GM12878 (cell line): ENCODE measurements around the gene LDB2. TPM values are rescaled to one million over a fixed set of nuclear protein-coding genes. Genes with fewer than 3 reads are reported as not detected.

Source experiments
- ATAC-seq: fragments of 200-7000 bp; cut with Tn5 transposase; 3 replicates; pipeline ENCODE4 v1.9.1; 2020; ENCODE audit warnings: mild to moderate bottlenecking, moderate library complexity
- BruUV-seq: library from RNA; stranded (reverse); fragments of 400-500 nt; replicated peaks from 2 replicates; lab custom pipeline; 2021; lab: Mats Ljungman, UMichigan
- CTCF ChIA-PET: fragments of 300-600 bp; sonication (Branson Sonifier 250); formaldehyde crosslinking; extraction: SDS; loops from one replicate; lab custom pipeline; 2021; ENCODE audit warnings: inconsistent platforms; lab: Yijun Ruan, JAX
- POLR2A ChIA-PET: fragments of 350-600 bp; formaldehyde crosslinking; extraction: SDS; loops from one replicate; lab custom pipeline; 2021; ENCODE audit warnings: inconsistent platforms; lab: Charles Lee
- RAD21 ChIA-PET: fragments of 300-600 bp; sonication (Branson Sonifier 250); formaldehyde crosslinking; loops from one replicate; lab custom pipeline; 2023; ENCODE audit warnings: antibody characterized with exemption; ENCODE audit not compliant: unreplicated experiment; lab: Charles Lee
- SMC1A ChIA-PET: fragments of 300-600 bp; sonication (Branson Sonifier 250); formaldehyde crosslinking; loops from one replicate; lab custom pipeline; 2023; ENCODE audit not compliant: unreplicated experiment, uncharacterized antibody; lab: Charles Lee
- DNase-seq: peaks from one replicate; pipeline ENCODE4 v3.0.0-alpha.2; 2011; ENCODE audit warnings: low read depth, low spot score
- FAIRE-seq: peaks from 3 replicates; lab custom pipeline; 2011; peaks lifted over from hg19 to GRCh38; lab: Jason Lieb, UNC
- H2AFZ ChIP-seq: 2 replicates; pipeline ENCODE4 v1.6.0; 2011; ENCODE audit warnings: low read depth, low read length, control low read depth; ENCODE audit not compliant: control insufficient read depth
- H3K27ac ChIP-seq: 2 replicates; pipeline ENCODE4 v1.5.1; 2011; ENCODE audit warnings: control low read depth; ENCODE audit not compliant: control insufficient read depth, insufficient read depth
- H3K27me3 ChIP-seq, 2 experiments: replicated peaks in 1 of 2; 2 replicates each; pipeline versions ENCODE4 v1.6.0 to v1.6.1; 2011; ENCODE audit warnings: low read length in 1 of 2; ENCODE audit not compliant: control insufficient read depth in 2 of 2, insufficient read depth in 2 of 2
- H3K36me3 ChIP-seq, 2 experiments: 2 replicates each; pipeline ENCODE4 v1.5.1; 2011; ENCODE audit warnings: low read length in 1 of 2; ENCODE audit not compliant: control insufficient read depth in 2 of 2, insufficient read depth in 2 of 2
- H3K4me1 ChIP-seq: 2 replicates; pipeline ENCODE4 v1.6.1; 2011; ENCODE audit warnings: mild to moderate bottlenecking, low read length, moderate library complexity, mixed read lengths; ENCODE audit not compliant: control insufficient read depth, insufficient read depth
- H3K4me2 ChIP-seq: 2 replicates; pipeline ENCODE4 v1.6.0; 2011; ENCODE audit warnings: control low read depth; ENCODE audit not compliant: control insufficient read depth, insufficient read depth
- H3K4me3 ChIP-seq: fragments of 200-600 bp; sonication (generic); 2 replicates; pipeline ENCODE4 v1.5.1; 2016
- H3K79me2 ChIP-seq: 2 replicates; pipeline ENCODE4 v1.6.0; 2011; ENCODE audit warnings: low read length; ENCODE audit not compliant: control insufficient read depth, insufficient read depth
- H3K9ac ChIP-seq: 2 replicates; pipeline ENCODE4 v1.8.0; 2011; ENCODE audit warnings: low read length, control low read depth, mixed read lengths; ENCODE audit not compliant: control insufficient read depth, insufficient read depth
- H3K9me3 ChIP-seq: replicated peaks from 3 replicates; pipeline ENCODE4 v1.5.1; 2011; ENCODE audit warnings: mild to moderate bottlenecking, low read length; ENCODE audit not compliant: control insufficient read depth, insufficient read depth
- H4K20me1 ChIP-seq: 2 replicates; pipeline ENCODE4 v1.6.0; 2011; ENCODE audit not compliant: control insufficient read depth, insufficient read depth
- CHD4 ChIP-seq: fragments of 200-600 bp; sonication (generic); IDR thresholded peaks from 2 replicates; pipeline ENCODE4 v1.6.1; 2016; ENCODE audit warnings: mild to moderate bottlenecking
- HCFC1 ChIP-seq: fragments of 150-350 bp; IDR thresholded peaks from 2 replicates; pipeline ENCODE4 v1.6.1; 2014; ENCODE audit warnings: low read length
- IKZF2 ChIP-seq, 2 experiments: fragments of 450-650 bp; IDR thresholded peaks; 2 replicates each; pipeline ENCODE4 v1.6.1; 2017; ENCODE audit warnings: mild to moderate bottlenecking in 2 of 2, moderate library complexity in 2 of 2
- MXI1 ChIP-seq: fragments of 150-350 bp; IDR thresholded peaks from 2 replicates; pipeline ENCODE4 v1.6.1; 2011; ENCODE audit warnings: low read depth, mild to moderate bottlenecking, inconsistent platforms, low read length, improper control_type of control experiment
- MYB ChIP-seq: fragments of 150-350 bp; IDR thresholded peaks from 2 replicates; pipeline ENCODE4 v1.6.1; 2014; ENCODE audit warnings: mild to moderate bottlenecking, low read depth, low read length, borderline replicate concordance
- RAD21 ChIP-seq: IDR thresholded peaks from 2 replicates; pipeline ENCODE4 v1.6.1; 2011; ENCODE audit warnings: mild to moderate bottlenecking, low read depth, low read length, moderate library complexity; ENCODE audit not compliant: insufficient read depth
- RUNX3 ChIP-seq: IDR thresholded peaks from 2 replicates; pipeline ENCODE4 v1.6.1; 2012; ENCODE audit warnings: low read length, inconsistent platforms
- SKIL ChIP-seq: fragments of 450-650 bp; IDR thresholded peaks from 2 replicates; pipeline ENCODE4 v1.6.1; 2017; ENCODE audit warnings: mild to moderate bottlenecking, low read depth, inconsistent platforms; ENCODE audit not compliant: poor library complexity, severe bottlenecking
- SUZ12 ChIP-seq: fragments of 200-600 bp; sonication (generic); IDR thresholded peaks from one replicate; pipeline ENCODE4 v1.6.1; 2018; ENCODE audit warnings: antibody characterized with exemption, mild to moderate bottlenecking; ENCODE audit not compliant: unreplicated experiment
- TARDBP ChIP-seq: IDR thresholded peaks from 2 replicates; pipeline ENCODE4 v1.6.1; 2016; ENCODE audit warnings: borderline replicate concordance
- TCF7 ChIP-seq: IDR thresholded peaks from 2 replicates; pipeline ENCODE4 v1.6.1; 2014; ENCODE audit warnings: antibody characterized with exemption, borderline replicate concordance
- ZBED1 ChIP-seq: IDR thresholded peaks from 2 replicates; pipeline ENCODE4 v1.6.1; 2016; ENCODE audit warnings: borderline replicate concordance
- ZNF24 ChIP-seq: fragments of 450-650 bp; IDR thresholded peaks from 2 replicates; pipeline ENCODE4 v1.6.1; 2017; ENCODE audit warnings: antibody characterized with exemption, mild to moderate bottlenecking
- ZNF274 ChIP-seq: IDR thresholded peaks from one replicate; pipeline ENCODE4 v1.8.0; 2011; ENCODE audit not compliant: insufficient read length, insufficient read depth
- WGBS: methylation state at CpG from one replicate; pipeline ENCODE4 v1.1.6; 2016; ENCODE audit warnings: low lambda C conversion rate; ENCODE audit not compliant: insufficient replicate concordance, insufficient coverage; ENCODE audit errors: missing lambda C conversion rate; 5-methylcytosine and 5-hydroxymethylcytosine counted together
- in situ Hi-C: fragments of 300-500 bp; cut with MboI; formaldehyde crosslinking; loops from 9 replicates; pipeline ENCODE4 v1.14.3; 2018; ENCODE audit warnings: mixed read lengths
- intact Hi-C: fragments of 100-400 bp; cut with micrococcal nuclease; formaldehyde crosslinking; loops from one replicate; pipeline ENCODE4 v1.14.2; 2022; ENCODE audit not compliant: unreplicated experiment
- polyA plus RNA-seq, 11 experiments: library from polyadenylated mRNA; depleted of rRNA in 4 of 11; unstranded in 6 of 11; stranded (reverse) in 5 of 11; fragments of >200 nt; fragmentation: Nextera tagmentation in 4 of 11; fragmentation: Illumina TruSeq in 1 of 11; extraction: Ambion mirVana in 4 of 11; extraction: Trizol in 1 of 11; gene quantifications; 1 replicate in 1 of 11; 2 replicates in 10 of 11; pipeline versions ENCODE4 v1.2.1 to v1.2.3, GENCODE V29; 2011 to 2016; ENCODE audit warnings: inconsistent platforms in 2 of 11, missing spikeins in 2 of 11, low read depth in 1 of 11
- total RNA-seq, 4 experiments: library from RNA; depleted of rRNA in 3 of 4; stranded (reverse); fragments of >200 nt in 3 of 4; fragmentation: Illumina TruSeq in 1 of 4; extraction: Trizol in 1 of 4; gene quantifications; 2 replicates each; pipeline versions ENCODE4 v1.2.1 to v1.2.3, GENCODE V29; 2013 to 2021
- TF ChIP-seq, protein P1 (sequence below): fragments of 150-350 bp; IDR thresholded peaks from 2 replicates; pipeline ENCODE4 v1.6.1; 2014; ENCODE audit warnings: mild to moderate bottlenecking, low read depth, low read length
- TF ChIP-seq, protein P2 (sequence below): fragments of 450-650 bp; IDR thresholded peaks from 2 replicates; pipeline ENCODE4 v1.6.1; 2016; ENCODE audit warnings: mild to moderate bottlenecking

LDB2 gene
- total and polyA plus RNA-seq, 10 of the 15 experiments (the other 5 are each of a cell fraction or from before 2014, with no cell fraction given) = 0.15 TPM; not detected in 9

GRCh38 chr4:16550531-16550930 lies 347.9 kb downstream of the LDB2 start:
- TF ChIP-seq TARDBP (no peak), ZNF24 (no peak), ZBED1 (no peak), SUZ12 (no peak)
- TF ChIP-seq, all 136 proteins: peak for 0
- in situ Hi-C loops = no loop called here
- intact Hi-C loops = no loop called here
- WGBS = 0% methylated on average over 2 of the region's 2 CpGs
- Histone ChIP-seq H3K4me3 (no peak overlapping the region), H3K27ac (no peak overlapping the region), H3K9ac (no peak overlapping the region), H3K79me2 (no peaks in the 10 kb centered on the region), H4K20me1 (no peaks in the 10 kb centered on the region), H3K36me3 (no peaks in the 10 kb centered on the region), H3K4me2 (no peak overlapping the region), H3K27me3 (no peaks in the 10 kb centered on the region), H3K9me3 (no peaks in the 10 kb centered on the region), H3K4me1 (no peaks in the 10 kb centered on the region), H2AFZ (no peak overlapping the region)
- ChIA-PET POLR2A (no interaction called here), SMC1A (no interaction called here), CTCF (no interaction called here), RAD21 (no interaction called here)
- BruUV-seq = no TSS peak
- DNase-seq = no peak
- no peak for FAIRE-seq
- ATAC-seq = no peak

GRCh38 chr4:16545656-16546055 lies 352.8 kb downstream of the LDB2 start:
- WGBS = 24% methylated on average over 7 of the region's 7 CpGs
- H3K9me3 ChIP-seq = no peaks in the 10 kb centered on the region
- no peaks in the 10 kb centered on the region for H3K36me3 ChIP-seq
- no peak for DNase-seq
- H3K4me2 ChIP-seq = no peak overlapping the region
- SMC1A ChIA-PET = no interaction called here
- H3K27ac ChIP-seq = no peak overlapping the region
- H3K4me1 ChIP-seq = no peaks in the 10 kb centered on the region
- CTCF ChIA-PET = no interaction called here
- no peaks in the 10 kb centered on the region for H3K27me3 ChIP-seq
- H3K9ac ChIP-seq = no peak overlapping the region
- no peaks in the 10 kb centered on the region for H3K79me2 ChIP-seq
- ATAC-seq = no peak
- no peak for FAIRE-seq
- POLR2A ChIA-PET = no interaction called here
- intact Hi-C loops (no loop called here), in situ Hi-C loops (no loop called here)
- H4K20me1 ChIP-seq = no peaks in the 10 kb centered on the region
- no peak overlapping the region for H3K4me3 ChIP-seq
- no TSS peak for BruUV-seq
- no peak overlapping the region for H2AFZ ChIP-seq
- RAD21 ChIA-PET = no interaction called here
- TF ChIP-seq RUNX3 = no peak
- no peak for TF ChIP-seq IKZF2 (IDR thresholded peaks at IDR 0.05)
- TF ChIP-seq MXI1 = no peak
- TF ChIP-seq CHD4 = no peak
- TF ChIP-seq SKIL = no peak
- TF ChIP-seq TARDBP = no peak
- no peak for TF ChIP-seq ZNF274
- TF ChIP-seq, protein P1, sequence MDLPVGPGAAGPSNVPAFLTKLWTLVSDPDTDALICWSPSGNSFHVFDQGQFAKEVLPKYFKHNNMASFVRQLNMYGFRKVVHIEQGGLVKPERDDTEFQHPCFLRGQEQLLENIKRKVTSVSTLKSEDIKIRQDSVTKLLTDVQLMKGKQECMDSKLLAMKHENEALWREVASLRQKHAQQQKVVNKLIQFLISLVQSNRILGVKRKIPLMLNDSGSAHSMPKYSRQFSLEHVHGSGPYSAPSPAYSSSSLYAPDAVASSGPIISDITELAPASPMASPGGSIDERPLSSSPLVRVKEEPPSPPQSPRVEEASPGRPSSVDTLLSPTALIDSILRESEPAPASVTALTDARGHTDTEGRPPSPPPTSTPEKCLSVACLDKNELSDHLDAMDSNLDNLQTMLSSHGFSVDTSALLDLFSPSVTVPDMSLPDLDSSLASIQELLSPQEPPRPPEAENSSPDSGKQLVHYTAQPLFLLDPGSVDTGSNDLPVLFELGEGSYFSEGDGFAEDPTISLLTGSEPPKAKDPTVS = no peak
- no peak for TF ChIP-seq TCF7
- TF ChIP-seq MYB = no peak
- no peak for TF ChIP-seq ZNF24
- TF ChIP-seq RAD21 = no peak
- TF ChIP-seq, protein P2, sequence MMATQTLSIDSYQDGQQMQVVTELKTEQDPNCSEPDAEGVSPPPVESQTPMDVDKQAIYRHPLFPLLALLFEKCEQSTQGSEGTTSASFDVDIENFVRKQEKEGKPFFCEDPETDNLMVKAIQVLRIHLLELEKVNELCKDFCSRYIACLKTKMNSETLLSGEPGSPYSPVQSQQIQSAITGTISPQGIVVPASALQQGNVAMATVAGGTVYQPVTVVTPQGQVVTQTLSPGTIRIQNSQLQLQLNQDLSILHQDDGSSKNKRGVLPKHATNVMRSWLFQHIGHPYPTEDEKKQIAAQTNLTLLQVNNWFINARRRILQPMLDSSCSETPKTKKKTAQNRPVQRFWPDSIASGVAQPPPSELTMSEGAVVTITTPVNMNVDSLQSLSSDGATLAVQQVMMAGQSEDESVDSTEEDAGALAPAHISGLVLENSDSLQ = no peak
- no peak for TF ChIP-seq HCFC1
